Bone marrow (tissue), 2 donors: ENCODE measurements around the gene WWP2.

Source experiments
- DNase-seq, 2 donors: peaks; one replicate each; lab custom pipeline; 2025; lab: John Stamatoyannopoulos, UW

WWP2 gene

GRCh38 chr16:69927056-69927757, 165.1 kb downstream of the WWP2 start:
- DNase-seq = no peak

- no peak for DNase-seq
Measured at GRCh38 chr16:69928856-69929400, 166.8 kb downstream of the WWP2 start.

DNA sequence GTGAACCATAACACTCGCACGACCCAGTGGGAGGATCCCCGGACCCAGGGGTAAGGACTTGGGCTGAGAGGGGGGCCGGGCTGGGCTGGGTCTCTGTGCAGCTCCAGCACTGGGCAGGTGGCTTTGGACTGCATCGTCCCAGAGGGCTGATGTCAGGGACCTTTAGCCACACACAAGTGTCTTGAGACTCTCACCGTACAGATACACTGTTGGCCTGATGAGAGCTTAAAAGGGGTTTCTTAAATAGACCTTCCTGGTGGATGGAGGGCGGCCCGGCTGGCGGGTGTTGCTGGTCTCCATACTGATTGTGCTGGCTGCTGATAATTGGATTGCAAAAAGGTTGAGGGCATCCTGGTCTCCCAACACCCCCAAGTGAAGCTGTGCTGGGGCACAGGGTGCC, 167.3 kb downstream of the WWP2 start:
- no peak for DNase-seq

- peak; percentile 5 to 13 for DNase-seq
Measured at GRCh38 chr16:69930117-69930776, 168.1 kb downstream of the WWP2 start.

DNA sequence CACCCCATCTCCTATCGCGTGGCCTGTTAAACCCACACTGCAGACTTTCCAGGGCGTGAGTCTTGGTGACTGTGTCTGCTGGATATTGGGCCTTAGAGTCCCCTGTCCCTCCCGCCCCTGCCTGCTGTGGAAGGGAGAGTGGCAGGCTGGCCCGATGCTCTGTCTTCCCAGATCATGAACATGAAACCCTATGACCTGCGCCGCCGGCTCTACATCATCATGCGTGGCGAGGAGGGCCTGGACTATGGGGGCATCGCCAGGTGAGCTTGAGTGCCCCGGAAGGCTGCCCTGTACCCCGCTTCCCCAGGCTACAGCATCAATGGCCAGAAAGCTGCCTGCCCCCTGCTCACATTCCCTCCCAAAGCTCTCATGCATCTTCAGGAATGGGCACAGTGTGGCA, 169.5 kb downstream of the WWP2 start:
- DNase-seq = no peak

DNA sequence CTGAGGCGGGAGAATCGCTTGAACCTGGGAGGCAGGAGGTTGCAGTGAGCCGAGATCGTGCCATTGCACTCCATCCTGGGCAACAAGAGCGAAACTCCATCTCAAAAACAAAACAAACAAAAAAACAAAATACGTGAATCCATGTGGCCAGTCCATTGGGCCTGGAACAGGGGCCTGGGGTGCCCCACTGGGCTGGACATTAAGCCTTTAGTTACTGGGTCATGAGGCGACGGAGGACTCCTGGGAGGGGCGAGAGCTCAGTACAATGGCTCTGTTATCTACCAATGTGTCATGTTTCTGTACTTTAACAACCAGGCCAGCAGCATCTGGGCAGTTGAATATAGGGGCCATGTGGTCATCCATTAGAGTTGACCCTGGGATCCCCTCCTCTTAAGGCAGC, 170.1 kb downstream of the WWP2 start:
- no peak for DNase-seq

GRCh38 chr16:69932691-69933392, 170.7 kb downstream of the WWP2 start:
- no peak for DNase-seq

GRCh38 chr16:69934044-69934443, 171.9 kb downstream of the WWP2 start:
- no peak for DNase-seq

DNA sequence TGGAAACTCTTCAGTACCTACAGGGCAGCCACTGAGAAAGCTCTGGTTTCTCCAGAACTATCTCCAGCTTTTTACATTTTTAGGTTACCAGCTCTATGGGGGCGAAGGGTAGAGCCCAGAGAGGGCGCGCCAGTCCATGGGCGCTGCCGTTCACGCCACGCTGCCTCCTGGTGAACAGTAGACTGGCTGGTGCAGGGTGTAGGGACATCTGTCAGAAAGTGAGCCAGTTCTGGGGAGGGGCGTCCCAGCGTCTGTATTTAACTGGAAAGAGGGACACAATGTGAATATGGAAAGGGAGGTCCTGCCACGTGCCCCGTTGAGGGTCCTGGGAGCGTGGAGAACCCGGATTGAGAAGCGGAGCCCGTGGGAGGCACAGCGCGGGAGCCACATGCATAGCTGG, 172.6 kb downstream of the WWP2 start:
- DNase-seq = no peak

- no peak for DNase-seq
Measured at GRCh38 chr16:69935278-69935711, 173.2 kb downstream of the WWP2 start.

- DNase-seq = no peak
Measured at GRCh38 chr16:69935740-69936139, 173.6 kb downstream of the WWP2 start.

GRCh38 chr16:69936252-69936651, 174.1 kb downstream of the WWP2 start:
- no peak for DNase-seq

GRCh38 chr16:69936751-69937211, 174.6 kb downstream of the WWP2 start:
- no peak for DNase-seq

DNA sequence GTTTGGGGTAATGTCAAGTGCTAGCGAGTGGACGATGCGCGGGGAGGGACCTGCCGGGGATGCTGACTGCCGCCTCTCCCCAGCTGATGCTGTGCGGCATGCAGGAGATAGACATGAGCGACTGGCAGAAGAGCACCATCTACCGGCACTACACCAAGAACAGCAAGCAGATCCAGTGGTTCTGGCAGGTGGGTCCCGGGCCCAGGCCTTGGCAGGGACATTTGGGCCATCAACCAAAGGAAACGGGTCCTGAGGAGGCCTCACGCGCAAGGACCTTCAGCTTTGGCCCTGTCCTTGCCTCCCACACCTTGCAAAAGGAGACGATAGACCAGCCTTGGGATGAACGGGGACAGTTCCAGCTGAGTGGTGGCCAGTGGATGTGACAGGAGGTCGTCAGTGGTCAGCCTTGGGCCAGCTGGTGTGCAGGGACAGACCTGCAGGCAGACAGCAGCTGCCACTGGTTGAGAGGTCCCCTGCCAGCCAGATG, 175.4 kb downstream of the WWP2 start:
- no peak for DNase-seq

GRCh38 chr16:69938981-69939820, 177.1 kb downstream of the WWP2 start:
- DNase-seq = no peak

DNA sequence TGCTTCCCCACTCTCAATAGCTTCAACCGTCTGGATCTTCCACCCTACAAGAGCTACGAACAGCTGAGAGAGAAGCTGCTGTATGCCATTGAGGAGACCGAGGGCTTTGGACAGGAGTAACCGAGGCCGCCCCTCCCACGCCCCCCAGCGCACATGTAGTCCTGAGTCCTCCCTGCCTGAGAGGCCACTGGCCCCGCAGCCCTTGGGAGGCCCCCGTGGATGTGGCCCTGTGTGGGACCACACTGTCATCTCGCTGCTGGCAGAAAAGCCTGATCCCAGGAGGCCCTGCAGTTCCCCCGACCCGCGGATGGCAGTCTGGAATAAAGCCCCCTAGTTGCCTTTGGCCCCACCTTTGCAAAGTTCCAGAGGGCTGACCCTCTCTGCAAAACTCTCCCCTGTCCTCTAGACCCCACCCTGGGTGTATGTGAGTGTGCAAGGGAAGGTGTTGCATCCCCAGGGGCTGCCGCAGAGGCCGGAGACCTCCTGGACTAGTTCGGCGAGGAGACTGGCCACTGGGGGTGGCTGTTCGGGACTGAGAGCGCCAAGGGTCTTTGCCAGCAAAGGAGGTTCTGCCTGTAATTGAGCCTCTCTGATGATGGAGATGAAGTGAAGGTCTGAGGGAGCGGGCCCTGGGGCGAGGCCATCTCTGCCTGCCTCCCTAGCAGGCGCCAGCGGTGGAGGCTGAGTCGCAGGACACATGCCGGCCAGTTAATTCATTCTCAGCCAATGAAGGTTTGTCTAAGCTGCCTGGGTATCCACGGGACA, 177.9 kb downstream of the WWP2 start:
- DNase-seq = no peak

GRCh38 chr16:69940676-69941075, 178.5 kb downstream of the WWP2 start:
- no peak for DNase-seq

GRCh38 chr16:69941251-69942098, 179.3 kb downstream of the WWP2 start:
- no peak for DNase-seq

- no peak for DNase-seq
Measured at GRCh38 chr16:69942099-69942491, 180.0 kb downstream of the WWP2 start.

DNA sequence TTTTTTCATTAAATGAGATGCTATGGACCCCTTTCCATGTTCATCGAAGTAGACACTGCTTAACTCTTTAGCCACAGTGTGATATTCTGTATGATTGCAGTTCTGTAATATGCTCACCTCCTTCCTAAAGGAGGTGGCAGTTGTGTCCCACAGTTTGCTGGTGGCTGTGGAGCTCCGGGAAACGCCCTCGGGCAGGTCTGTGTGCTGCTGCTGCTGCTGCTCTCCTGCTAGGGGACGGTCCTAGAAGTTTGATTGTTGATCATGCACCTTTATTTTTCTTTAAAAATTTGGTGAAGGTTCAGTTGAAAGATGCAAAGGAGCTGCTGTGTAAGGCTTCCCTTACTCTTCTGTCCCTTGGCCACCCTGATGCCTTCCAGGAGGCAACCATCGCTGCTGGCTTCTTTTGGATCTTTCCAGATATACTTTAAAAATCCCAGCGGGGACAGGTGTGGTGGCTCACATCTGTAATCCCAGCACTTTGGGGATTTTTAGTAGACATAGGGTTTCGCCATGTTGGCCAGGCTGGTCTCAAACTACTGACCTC, 180.6 kb downstream of the WWP2 start:
- no peak for DNase-seq
